ENCODE data around the gene QARS1. TPM values are rescaled to one million over a fixed set of nuclear protein-coding genes. Genes with fewer than 3 reads are reported as not detected.

Gene QARS1
- total RNA-seq, 1 experiment from 2014 or later = 186 TPM

GRCh38 chr3:49148159-49148558, 43.6 kb upstream of the QARS1 start:
- POLR2A ChIA-PET (ENCODE audit: low non-redundant PET) = no interaction called here
- BruUV-seq (replicated peaks) = no TSS peak

GRCh38 chr3:49140080-49140479, 35.5 kb upstream of the QARS1 start:
- TF ChIP-seq CTCF (conservative IDR thresholded peaks at IDR 0.05; ENCODE audit: low read depth, low read length) = no peak
- H3K27me3 ChIP-seq (replicated peaks; ENCODE audit: insufficient read depth, low read depth, low read length, poor library complexity) = no peaks in the 10 kb centered on the region
- no peak for DNase-seq (ENCODE audit: low spot score)
- no peak overlapping the region for H3K27ac ChIP-seq (ENCODE audit: low read depth, low read length, poor library complexity, severe bottlenecking)
- no TSS peak for BruUV-seq (replicated peaks)
- no peaks in the 10 kb centered on the region for H3K36me3 ChIP-seq (ENCODE audit: insufficient read depth, low read length, poor library complexity, severe bottlenecking)
- H3K4me3 ChIP-seq (ENCODE audit: low read depth, low read length, poor library complexity, severe bottlenecking) = no peak overlapping the region
- H3K9me3 ChIP-seq (ENCODE audit: low read depth, low read length, poor library complexity, severe bottlenecking) = no peaks in the 10 kb centered on the region
- POLR2A ChIA-PET (ENCODE audit: low non-redundant PET) = no interaction called here
- intact Hi-C loops (cut with micrococcal nuclease; ENCODE audit: unreplicated experiment) = no loop called here
- no peaks in the 10 kb centered on the region for H3K4me1 ChIP-seq (ENCODE audit: insufficient read depth, low read length, poor library complexity, severe bottlenecking)
- CTCF ChIA-PET = no interaction called here

More at GRCh38 chr3:49148159-49148558, 43.6 kb upstream of the QARS1 start:
- Histone ChIP-seq H3K4me3 (ENCODE audit: low read depth, low read length, poor library complexity, severe bottlenecking) (no peak overlapping the region), H3K4me1 (ENCODE audit: insufficient read depth, low read length, poor library complexity, severe bottlenecking) (no peaks in the 10 kb centered on the region), H3K36me3 (ENCODE audit: insufficient read depth, low read length, poor library complexity, severe bottlenecking) (no peaks in the 10 kb centered on the region), H3K9me3 (ENCODE audit: low read depth, low read length, poor library complexity, severe bottlenecking) (no peaks in the 10 kb centered on the region), H3K27me3 (replicated peaks; ENCODE audit: insufficient read depth, low read depth, low read length, poor library complexity) (no peaks in the 10 kb centered on the region), H3K27ac (ENCODE audit: low read depth, low read length, poor library complexity, severe bottlenecking) (no peak overlapping the region)
- intact Hi-C loops (cut with micrococcal nuclease; ENCODE audit: unreplicated experiment) = no loop called here
- CTCF ChIA-PET = no interaction called here
- DNase-seq (ENCODE audit: low spot score) = no peak
- TF ChIP-seq CTCF (conservative IDR thresholded peaks at IDR 0.05; ENCODE audit: low read depth, low read length) (no peak), EZH2 (IDR thresholded peaks at IDR 0.05; ENCODE audit: borderline replicate concordance, low read depth, low read length, poor library complexity, severe bottlenecking) (no peak)

GRCh38 chr3:49135499-49135898, 30.9 kb upstream of the QARS1 start:
- no peaks in the 10 kb centered on the region for H3K9me3 ChIP-seq (ENCODE audit: low read depth, low read length, poor library complexity, severe bottlenecking)
- H3K27ac ChIP-seq (ENCODE audit: low read depth, low read length, poor library complexity, severe bottlenecking) = no peak overlapping the region
- no peaks in the 10 kb centered on the region for H3K27me3 ChIP-seq (replicated peaks; ENCODE audit: insufficient read depth, low read depth, low read length, poor library complexity)
- ChIA-PET CTCF (interaction anchor here (0.5 kb wide), 1 partner anchor 30 kb away, joined by 6 read pairs; no protein-coding TSS in a partner anchor), POLR2A (ENCODE audit: low non-redundant PET) (no interaction called here)
- no TSS peak for BruUV-seq (replicated peaks)
- no peak for DNase-seq (ENCODE audit: low spot score)
- intact Hi-C loops (cut with micrococcal nuclease; ENCODE audit: unreplicated experiment) = no loop called here
- H3K4me1 ChIP-seq (ENCODE audit: insufficient read depth, low read length, poor library complexity, severe bottlenecking) = no peaks in the 10 kb centered on the region
- H3K4me3 ChIP-seq (ENCODE audit: low read depth, low read length, poor library complexity, severe bottlenecking) = no peak overlapping the region
- H3K36me3 ChIP-seq (ENCODE audit: insufficient read depth, low read length, poor library complexity, severe bottlenecking) = no peaks in the 10 kb centered on the region
- no peak for TF ChIP-seq EZH2 (IDR thresholded peaks at IDR 0.05; ENCODE audit: borderline replicate concordance, low read depth, low read length, poor library complexity, severe bottlenecking)
- no peak for TF ChIP-seq CTCF (conservative IDR thresholded peaks at IDR 0.05; ENCODE audit: low read depth, low read length)

Measured in A673 (cell line).